Lower lobe of right lung (tissue), 2 donors: ENCODE results near the gene MAN2C1. TPM values are rescaled to one million over a fixed set of nuclear protein-coding genes. Genes with fewer than 3 reads are reported as not detected.
"Not testable (repeated sequence)": the region's sequence is repeated elsewhere in the genome, so short reads cannot be mapped to it uniquely, and the experiment has no call there.

Experiments used
- ATAC-seq, 2 donors: fragments of 200-7000 bp; cut with Tn5 transposase; one replicate each; pipeline ENCODE4 v1.9.1; 2020 to 2022; ENCODE audit warnings: mild to moderate bottlenecking in 2 of 2, moderate library complexity in 2 of 2
- DNase-seq: peaks from one replicate; pipeline ENCODE4 v3.0.0-alpha.2; 2020
- H3K27ac ChIP-seq: fragments of 200-600 bp; one replicate; pipeline ENCODE4 v1.8.0; 2022
- H3K27me3 ChIP-seq: fragments of 200-600 bp; one replicate; pipeline ENCODE4 v1.8.0; 2022; ENCODE audit warnings: low read depth
- H3K36me3 ChIP-seq: fragments of 200-600 bp; one replicate; pipeline ENCODE4 v1.8.0; 2022; ENCODE audit warnings: mild to moderate bottlenecking
- H3K4me1 ChIP-seq: fragments of 200-600 bp; one replicate; pipeline ENCODE4 v1.8.0; 2022
- H3K4me3 ChIP-seq: fragments of 200-600 bp; one replicate; pipeline ENCODE4 v1.8.0; 2022; ENCODE audit warnings: mild to moderate bottlenecking
- H3K9me3 ChIP-seq: fragments of 200-600 bp; one replicate; pipeline ENCODE4 v1.8.0; 2022
- intact Hi-C: fragments of 100-400 bp; cut with DNase I; formaldehyde crosslinking; loops from one replicate; pipeline ENCODE4 v1.11.0; 2022
- total RNA-seq: library from RNA; stranded (reverse); fragmentation: NEBNext Ultra II Directional; extraction: Animal tissue kit (Norgen Biotek cat#: 25700); gene quantifications from one replicate; pipeline ENCODE4 v1.2.1, GENCODE V29; 2021
- TF ChIP-seq, protein P1 (sequence below): fragments of 200-600 bp; IDR thresholded peaks from one replicate; pipeline ENCODE4 v1.8.0; 2022; ENCODE audit warnings: antibody characterized with exemption, mild to moderate bottlenecking
- donor health status: DM: no; HTN: yes; CAD: no; lungs with severe emphysema.

MAN2C1 gene
- total RNA-seq, 1 donor from 2014 or later = 208 TPM

GRCh38 chr15:75352186-75353080 is 16.0 kb downstream of the MAN2C1 start:
- peaks cover 32% of the 10 kb centered on the region for H3K36me3 ChIP-seq
- ATAC-seq = no peak
- H3K27me3 ChIP-seq = no peaks in the 10 kb centered on the region
- peaks cover 21% of the 10 kb centered on the region for H3K4me1 ChIP-seq
- H3K9me3 ChIP-seq = no peaks in the 10 kb centered on the region
- TF ChIP-seq, protein P1, sequence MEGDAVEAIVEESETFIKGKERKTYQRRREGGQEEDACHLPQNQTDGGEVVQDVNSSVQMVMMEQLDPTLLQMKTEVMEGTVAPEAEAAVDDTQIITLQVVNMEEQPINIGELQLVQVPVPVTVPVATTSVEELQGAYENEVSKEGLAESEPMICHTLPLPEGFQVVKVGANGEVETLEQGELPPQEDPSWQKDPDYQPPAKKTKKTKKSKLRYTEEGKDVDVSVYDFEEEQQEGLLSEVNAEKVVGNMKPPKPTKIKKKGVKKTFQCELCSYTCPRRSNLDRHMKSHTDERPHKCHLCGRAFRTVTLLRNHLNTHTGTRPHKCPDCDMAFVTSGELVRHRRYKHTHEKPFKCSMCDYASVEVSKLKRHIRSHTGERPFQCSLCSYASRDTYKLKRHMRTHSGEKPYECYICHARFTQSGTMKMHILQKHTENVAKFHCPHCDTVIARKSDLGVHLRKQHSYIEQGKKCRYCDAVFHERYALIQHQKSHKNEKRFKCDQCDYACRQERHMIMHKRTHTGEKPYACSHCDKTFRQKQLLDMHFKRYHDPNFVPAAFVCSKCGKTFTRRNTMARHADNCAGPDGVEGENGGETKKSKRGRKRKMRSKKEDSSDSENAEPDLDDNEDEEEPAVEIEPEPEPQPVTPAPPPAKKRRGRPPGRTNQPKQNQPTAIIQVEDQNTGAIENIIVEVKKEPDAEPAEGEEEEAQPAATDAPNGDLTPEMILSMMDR = no peak
- H3K27ac ChIP-seq = no peak overlapping the region
- H3K4me3 ChIP-seq = no peak overlapping the region
- DNase-seq = peak; percentile 31
- intact Hi-C loops = no loop called here

GRCh38 chr15:75350601-75351361 is 17.6 kb downstream of the MAN2C1 start:
- Histone ChIP-seq H3K27ac (no peak overlapping the region), H3K9me3 (no peaks in the 10 kb centered on the region), H3K36me3 (peaks cover 16% of the 10 kb centered on the region), H3K4me3 (no peak overlapping the region), H3K4me1 (peaks cover 21% of the 10 kb centered on the region), H3K27me3 (no peaks in the 10 kb centered on the region)
- ATAC-seq (no peak), DNase-seq (no peak)
- TF ChIP-seq, protein P1 = no peak
- intact Hi-C loops = no loop called here

DNA sequence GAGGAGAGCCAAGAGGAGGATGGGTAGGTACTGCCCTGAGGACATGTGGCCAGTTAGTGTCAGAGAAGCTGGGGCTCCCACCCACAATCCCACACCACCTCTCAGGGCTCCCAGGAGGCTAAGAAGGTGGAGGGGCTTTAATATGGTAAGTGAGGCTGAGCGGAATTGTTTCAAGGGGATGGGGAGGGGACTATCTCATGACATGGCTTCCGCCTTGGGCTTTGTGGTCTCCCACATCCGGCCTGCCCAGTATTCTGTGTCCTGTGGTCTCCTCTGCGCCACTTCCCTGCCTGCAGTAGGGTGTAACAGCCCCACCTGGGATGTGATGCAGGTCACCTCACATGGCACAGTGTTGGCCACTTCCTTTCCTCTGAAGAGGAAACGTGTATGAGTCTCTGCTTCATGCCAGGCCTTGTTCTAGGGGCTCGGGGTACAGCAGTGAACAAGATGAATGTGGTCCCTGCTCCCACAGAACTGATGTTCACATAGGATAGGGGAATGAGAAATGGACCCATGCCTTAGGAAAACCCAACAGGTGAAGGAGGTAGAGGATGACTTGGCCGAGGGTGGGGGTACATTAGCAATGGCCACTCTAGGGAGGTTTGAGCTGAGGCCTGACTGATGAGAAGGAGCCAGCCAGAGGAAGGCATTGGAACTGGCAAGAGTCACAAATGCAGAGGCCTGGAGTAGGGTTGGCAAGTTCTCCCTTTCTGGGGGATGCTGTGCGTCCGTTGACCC is 18.4 kb downstream of the MAN2C1 start:
- ATAC-seq (peak in 1 of 2 donors; percentile 27), DNase-seq (peak; percentile 64)
- intact Hi-C loops = no loop called here
- Histone ChIP-seq H3K9me3 (no peaks in the 10 kb centered on the region), H3K4me1 (peaks cover 21% of the 10 kb centered on the region), H3K36me3 (peaks cover 8% of the 10 kb centered on the region), H3K4me3 (no peak overlapping the region), H3K27me3 (no peaks in the 10 kb centered on the region), H3K27ac (no peak overlapping the region)
- TF ChIP-seq, protein P1 = no peak

DNA sequence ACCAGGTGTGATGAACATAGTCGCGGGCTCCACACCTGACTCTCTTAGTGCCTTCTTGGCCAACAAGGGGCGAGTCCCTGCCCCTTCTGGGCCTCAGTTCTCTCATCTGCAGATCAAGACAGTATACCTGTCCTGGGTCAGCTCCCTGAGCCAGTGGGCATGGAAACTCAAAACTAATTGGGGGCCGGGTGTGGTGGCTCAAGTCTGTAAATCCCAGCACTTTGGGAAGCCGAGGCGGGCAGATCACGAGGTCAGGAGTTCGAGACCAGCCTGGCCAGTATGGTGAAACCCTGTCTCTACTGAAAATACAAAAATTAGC is 19.1 kb downstream of the MAN2C1 start:
- intact Hi-C loops, H3K9me3 ChIP-seq, H3K27ac ChIP-seq, H3K27me3 ChIP-seq, ATAC-seq, DNase-seq, H3K36me3 ChIP-seq: not testable (repeated sequence)
- Histone ChIP-seq H3K4me1 (peaks cover 21% of the 10 kb centered on the region), H3K4me3 (peak overlapping the region; percentile 90)

- Histone ChIP-seq H3K27me3 (no peaks in the 10 kb centered on the region), H3K36me3 (no peaks in the 10 kb centered on the region), H3K9me3 (no peaks in the 10 kb centered on the region), H3K27ac (peak overlapping the region; percentile 81), H3K4me1 (peaks cover 26% of the 10 kb centered on the region), H3K4me3 (peak overlapping the region; percentile 90)
- intact Hi-C loops = no loop called here
- peak; percentile 50 for DNase-seq
- TF ChIP-seq, protein P1 = no peak
- peak; percentile 7 to 18 for ATAC-seq
Measured at GRCh38 chr15:75348562-75349350, 19.7 kb downstream of the MAN2C1 start.
